ENCODE measurements around the gene TBX4.
"Not testable (repeated sequence)": the region's sequence is repeated elsewhere in the genome, so short reads cannot be mapped to it uniquely, and the experiment has no call there.

TBX4 gene

DNA sequence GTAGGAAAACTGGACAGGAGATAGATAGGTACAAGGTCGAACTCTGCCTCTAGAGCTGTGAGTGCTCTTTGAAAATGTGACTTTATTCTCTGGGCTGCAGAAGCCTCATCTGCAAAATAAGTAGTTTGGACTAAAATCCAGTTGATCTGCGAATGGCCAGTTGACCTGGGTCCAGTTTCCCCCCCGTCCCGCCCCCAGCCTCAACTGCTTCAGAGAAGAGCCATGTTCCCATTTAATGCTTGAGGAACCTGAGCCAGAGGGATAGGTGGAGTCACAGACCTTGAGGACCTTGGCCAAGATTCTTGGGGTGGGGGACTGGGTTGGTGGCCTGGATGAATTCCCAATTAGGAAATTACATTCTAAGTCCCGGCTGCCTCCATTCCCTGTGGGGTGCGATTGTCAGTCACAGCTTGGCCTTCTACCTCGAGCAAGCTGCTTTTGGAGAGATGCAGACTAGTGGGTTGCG, 38.5 kb upstream of the TBX4 start:
- no peak for DNase-seq

DNA sequence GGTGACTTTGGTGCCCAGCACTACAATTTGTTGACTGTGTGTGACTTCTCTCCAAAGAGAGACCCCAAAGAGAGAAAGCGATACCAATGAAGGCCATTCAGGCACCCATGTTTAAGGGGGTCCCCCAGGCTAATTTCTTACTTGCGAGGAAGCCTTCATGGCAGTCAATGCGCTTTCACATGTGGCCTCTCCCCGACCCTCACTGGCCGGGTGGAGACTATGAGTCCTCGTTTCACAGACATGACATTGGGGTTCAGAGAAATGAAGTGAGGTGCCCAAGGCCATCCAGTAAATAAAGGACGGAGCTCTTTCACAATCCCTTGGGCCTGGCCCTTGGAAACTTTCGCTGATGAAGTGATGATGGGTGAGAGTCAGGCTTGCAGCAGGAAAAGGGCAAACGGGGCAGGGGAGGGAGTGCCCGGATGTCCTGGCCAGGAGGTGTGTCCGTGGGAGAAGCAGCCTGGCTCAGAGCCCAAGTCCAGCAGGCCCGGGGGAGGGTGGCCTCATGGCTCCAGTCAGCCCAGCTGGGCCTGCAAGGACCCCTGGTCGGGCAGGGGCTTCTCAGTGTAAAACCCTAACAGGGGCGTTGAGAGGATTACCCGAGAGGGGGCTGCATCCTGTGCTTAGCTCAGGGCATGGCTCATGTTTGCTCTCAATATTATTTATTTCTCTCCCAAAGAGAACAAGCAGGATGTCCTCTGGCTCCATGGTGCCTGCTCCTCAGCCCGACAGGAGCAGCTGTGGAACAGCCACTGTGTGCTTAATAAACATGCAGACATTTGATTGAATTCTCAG, 37.9 kb upstream of the TBX4 start:
- DNase-seq, result no peak

DNA sequence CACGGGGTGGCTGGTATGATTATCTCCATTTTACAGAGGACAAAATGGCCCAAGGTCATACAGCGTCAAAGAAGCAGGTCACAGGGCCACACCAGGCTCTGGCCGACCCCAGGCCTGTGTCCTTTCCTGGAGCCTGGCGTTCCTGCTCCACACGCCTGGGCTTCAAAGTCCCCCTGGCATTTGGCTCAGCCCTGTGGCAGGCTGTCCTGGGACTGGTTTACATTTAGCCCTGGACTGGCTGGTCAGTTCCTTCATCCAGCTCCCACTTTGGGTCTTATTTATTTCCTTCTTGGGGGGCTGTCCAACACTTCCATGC, 37.3 kb upstream of the TBX4 start:
- no peak for DNase-seq

DNA sequence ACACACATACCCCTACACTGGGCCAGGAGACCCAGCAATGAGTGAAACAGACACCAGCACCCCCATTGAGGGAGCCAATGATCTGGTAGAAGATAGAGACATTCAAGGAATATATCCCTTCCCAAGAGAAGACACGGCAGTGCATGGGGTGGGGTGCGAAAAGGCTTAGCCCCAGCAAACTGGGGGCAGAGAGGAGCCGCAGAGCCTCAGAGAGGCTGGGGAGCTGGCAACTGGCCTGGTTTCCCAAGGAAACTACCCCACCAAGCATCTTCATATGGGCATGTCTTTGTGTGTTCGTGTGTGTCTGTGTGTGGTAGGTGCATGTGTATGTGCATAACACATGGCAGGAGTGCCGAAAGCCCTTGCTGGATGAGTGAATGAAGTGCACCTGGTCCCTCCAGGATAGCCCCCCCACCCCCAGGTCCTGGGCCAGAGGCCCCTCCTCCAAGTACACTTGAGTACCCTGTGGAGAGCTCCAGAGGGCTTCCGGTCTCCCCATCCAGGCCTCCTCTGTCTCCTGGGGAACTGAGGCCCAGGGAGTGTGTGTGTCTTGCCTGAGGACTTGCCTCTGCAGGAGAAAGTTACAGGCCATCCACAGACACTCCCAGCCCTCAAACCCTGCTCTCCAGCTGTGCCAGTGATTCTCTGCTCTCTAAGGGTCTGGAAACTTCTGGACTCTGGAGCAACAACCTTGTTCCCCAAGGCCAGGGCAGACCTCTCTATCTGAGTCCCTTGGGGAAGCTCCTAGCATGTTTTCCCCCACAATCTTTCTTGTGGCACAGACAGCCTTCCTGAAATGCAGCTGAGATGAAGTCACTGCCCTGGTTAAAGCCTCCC, 36.6 kb upstream of the TBX4 start:
- DNase-seq, result no peak

DNA sequence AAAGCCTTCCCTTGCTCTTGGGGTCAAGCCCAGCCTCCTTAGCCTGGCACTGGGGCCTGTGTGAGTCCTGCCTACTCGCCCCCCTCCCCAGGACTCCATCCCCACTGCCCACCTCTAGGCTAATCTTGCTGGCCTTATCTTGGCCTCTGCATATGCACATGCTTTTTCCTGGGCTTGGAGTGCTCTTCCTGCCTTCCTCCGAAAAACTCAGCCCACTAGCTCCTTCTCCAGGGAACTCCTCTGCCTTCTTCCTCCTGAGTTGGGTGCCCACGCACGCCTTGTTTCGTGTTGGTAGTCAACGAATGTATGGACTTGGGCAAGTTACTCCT, 36.0 kb upstream of the TBX4 start:
- DNase-seq, result no peak

DNA sequence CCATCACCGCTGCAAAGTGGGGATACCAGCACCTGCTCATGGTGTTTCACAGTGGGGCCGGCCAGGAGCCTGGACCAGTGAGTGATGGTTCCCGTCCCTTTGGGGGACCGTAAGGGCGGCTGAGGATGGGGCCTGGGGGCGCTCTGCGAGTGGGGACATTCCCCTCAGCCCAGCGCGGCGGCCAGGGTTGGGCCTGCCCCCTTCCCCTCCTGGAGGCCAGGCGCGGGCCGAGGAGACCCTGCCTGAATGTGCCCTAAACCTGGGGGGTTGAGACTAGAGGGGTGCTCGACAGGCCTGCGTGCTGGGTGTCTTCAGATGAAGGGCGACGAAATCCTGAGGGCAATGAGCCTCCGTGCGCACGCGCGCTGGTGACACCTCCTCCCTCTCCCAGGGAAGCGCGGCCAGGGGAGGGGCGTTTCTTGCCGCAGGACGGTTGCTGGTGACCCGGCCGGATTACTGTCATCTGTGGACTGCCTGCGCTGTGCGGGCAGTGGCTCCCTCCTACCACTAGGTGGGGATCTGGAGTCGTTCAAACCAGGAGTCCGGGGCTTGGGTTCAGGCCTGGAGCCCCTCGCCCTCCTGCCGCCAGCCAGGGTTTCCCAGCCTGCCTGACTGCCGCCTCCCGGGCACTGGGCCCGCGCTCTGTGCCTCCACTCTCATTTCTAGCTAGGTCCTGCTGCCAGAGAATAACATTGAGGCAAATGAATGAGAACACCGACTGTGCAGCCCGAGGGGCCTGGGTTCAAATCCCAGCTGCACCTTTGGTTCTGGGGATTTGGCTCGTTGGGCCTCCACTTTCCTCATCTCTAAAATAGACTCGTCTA, 35.5 kb upstream of the TBX4 start:
- DNase-seq, result peak; percentile 61

DNA sequence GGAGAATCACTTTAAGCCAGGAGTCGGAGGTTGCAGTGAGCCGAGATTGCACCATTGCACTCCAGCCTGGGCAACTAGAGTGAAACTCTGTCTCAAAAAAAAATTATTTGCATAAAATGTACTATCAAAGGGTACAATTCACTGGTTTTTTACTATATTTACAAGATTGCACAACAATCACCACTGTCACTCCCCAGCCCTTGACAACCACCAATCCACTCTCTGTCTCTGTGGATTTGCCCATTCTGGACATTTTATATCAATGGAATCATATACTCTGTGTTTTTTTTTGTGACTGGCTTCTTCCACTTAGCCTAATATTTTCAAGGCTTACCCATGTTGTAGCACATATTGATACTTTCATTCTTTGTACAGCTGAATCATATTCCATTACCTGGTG, 33.8 kb upstream of the TBX4 start:
- DNase-seq, result no peak

DNA sequence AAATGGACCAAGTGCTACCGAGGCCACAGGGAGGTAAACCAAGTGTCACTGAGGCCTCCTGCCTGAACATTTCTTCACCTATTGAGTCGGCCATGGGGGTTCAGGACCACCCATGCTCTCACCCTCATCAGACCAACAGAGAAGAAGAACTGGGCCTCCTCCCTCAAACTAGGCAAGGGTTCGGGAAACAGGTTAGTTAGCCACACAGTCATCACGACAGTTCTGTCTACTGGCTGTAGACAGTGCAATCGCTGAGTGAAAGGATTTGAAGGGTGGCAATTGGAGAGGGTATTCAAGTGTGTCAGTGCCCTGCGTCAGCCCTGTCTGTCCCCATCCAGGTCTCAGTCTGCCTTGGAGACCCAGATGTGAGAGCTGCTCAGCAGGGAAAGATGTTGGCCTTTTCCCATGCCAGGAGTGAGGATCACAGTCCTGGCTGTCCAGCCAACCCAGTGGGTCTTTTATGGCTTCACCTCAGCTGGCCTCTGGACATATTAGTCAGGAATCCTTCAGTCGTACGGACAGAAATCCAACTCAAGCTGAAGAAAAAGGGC, 32.7 kb upstream of the TBX4 start:
- no peak for DNase-seq

DNA sequence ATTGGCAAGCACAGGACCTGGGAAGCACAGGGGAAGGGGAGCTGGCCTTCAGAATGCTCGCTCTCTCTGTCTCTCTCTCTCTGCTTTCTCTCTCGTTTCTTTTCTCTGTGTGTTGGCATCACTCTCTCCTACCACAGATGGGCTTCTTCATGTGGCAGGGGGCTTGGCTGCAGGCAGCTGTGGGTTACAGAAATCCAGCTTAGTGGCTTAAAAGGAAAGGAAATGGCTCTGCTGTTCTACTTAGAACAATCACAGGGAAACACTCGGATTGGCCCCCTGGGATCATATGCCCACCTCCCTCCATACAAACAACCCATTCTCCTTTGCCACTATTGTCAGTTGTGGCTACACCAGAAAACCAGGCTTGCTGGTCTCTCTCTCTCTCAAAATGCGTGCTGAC, 32.2 kb upstream of the TBX4 start:
- no peak for DNase-seq

DNA sequence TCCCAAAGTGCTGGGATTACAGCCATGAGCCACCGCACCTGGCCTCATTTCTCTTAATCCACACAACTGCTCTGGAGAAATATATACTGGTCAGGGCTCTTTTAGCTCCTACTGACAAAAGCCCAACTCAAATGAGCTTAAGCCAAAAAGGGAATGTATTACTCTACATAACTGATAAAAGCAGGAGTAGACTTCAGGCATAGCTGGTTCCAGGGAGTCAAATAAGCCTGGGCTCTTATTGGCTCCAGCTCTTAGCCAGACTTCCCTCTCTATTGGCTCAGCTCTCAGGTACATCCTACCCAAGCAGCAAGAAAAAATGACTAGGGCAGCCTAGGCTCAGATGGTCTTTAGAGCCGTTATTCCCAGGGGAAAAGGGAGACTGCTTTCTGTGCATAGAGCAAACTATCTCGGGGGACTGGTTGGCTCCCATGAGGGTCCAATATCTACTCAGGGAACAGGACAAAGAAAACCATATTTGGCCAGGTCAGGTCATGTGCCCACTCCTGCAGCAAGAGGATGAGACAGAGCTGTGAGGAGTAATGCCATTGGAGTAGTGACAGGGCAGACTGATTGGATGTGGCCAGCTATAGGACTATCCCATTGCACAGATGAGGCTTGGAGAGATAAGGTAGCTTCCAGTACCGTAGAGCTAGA, 31.4 kb upstream of the TBX4 start:
- no peak for DNase-seq

DNA sequence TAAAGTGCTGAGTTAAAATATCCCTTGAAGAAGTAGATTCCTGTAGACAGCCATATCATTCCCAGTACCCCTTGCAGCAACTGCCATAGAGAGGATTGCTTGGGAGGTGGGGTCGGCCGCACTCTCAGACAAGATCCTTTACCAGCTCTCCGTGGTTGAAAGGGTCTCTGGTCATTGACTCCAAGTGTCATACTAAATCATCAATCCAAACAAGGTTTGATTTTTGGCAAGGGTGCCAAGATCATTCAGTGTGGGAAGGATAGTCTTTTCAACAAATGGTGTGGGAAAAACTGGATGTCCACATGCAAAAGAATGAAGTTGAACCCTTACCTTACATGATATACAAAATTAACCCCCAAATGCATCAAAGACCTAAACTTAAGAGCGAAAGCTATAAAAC, 30.8 kb upstream of the TBX4 start:
- no peak for DNase-seq

DNA sequence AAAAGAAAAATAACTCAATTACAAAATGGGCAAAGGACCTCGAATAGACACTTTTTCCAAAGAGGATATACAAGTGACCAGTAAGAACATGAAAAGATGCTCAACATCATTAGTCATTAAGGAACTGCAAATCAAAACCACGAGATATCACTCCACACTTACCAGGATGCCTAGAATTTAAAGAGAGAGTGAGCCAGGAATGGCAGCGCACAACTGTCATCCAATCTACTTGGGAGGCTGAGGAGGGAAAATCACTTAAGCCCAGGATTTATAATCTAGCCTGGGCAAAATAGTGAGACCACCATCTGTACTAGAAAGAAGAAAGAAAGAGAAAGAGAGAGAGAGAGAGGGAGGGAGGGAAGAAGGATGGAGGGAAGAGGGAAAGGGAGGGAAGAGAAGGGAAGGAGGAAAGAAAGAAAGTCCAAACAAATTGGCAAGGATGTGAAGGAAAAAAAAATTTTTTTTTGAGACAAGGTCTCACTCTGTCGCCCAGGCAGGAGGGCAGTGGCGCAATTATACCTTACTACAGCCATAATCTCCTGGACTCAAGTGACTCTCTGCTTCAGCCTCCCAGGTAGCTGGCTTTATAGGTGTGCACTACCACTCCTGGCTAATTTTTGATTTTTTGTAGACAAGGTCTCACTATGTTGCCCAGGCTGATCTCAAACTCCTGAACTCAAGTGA, 30.0 kb upstream of the TBX4 start:
- DNase-seq, result no peak

DNA sequence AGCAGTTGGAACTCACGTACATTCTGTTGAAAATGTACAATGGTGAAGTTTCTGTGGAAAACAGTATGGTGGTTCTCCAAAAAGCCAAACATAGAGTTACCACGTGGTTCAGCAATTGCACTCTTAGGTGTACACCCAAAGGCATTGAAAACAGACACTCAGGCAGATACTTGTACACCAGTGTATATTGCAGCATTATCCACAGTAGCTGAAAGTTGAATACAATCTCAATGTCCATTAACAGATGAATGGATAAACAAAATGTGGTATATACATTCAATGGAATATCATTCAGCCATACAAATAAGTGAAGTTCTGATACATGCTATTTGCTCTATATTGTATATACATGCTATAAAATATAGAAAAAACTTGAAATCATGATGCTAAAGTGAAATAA, 29.4 kb upstream of the TBX4 start:
- DNase-seq, result no peak

DNA sequence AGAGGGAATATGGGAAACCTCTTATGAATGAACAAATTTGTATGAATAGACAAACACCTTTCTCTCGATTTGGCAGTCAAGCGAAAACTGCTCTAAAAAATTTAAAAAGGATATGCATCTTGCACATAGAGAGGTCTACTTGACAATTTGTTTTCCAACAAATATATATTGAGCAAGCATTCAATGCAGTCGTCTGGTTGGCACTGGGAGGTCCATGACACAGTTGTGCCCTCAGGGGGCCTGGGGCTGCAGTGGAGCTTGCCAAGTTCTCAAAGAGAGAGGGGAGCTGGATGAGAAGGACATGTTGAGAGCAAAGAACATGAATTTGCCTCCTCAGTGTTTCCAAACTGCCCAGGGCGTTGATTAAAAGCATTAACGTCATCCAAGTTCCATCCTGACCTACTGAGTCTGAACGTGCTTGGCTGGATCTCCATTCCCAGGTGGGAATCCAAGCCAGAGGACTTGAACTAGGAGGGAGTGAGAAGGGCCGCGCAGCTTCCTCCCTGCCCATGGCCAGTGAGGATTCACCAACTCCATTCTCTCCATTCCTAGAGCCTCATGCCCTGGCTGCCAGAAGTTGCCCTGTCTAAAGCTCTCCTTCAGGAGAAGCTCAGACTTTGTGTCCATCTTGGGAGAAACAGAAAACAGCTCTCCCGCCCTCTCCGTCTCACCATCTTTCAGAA, 28.1 kb upstream of the TBX4 start:
- DNase-seq, result no peak

DNA sequence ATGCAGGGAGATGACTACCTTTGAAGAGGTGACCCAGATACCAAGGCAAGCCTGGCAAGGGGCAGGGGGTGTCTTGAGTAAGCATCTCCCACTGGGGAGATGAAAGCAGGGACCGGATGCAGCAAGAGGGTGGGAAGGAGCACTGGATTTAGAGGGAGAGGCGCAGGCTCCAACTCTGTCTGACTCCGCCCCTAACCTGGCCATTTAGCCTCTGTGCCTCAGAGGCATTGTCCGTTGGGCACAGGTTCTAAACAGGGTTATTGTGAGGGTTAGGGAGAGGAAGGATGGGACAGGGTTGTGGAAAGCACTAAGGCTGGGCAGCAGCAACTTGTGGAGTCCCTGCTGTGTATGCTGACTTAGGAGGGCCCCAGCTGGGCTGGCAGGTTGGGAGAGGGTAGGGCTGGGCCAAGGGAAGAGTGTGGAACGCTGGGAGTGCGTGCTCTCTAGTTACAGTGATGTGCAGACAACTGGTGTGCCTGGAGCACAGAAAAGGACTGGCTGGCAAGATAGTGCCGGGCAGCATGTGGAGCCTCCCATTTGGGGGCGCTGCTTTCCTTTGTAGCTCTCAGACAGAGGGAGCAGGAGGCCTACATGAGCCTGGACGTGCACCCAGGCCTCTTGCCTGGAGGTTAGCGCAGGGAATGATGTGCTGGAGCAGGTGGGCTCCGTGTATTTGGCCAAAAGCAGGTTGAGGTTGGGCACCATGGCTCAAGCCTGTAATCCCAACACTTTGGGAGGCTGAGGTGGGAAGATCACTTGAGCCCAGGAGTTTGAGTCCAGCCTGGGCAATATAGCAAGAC, 26.3 kb upstream of the TBX4 start:
- no peak for DNase-seq

DNA sequence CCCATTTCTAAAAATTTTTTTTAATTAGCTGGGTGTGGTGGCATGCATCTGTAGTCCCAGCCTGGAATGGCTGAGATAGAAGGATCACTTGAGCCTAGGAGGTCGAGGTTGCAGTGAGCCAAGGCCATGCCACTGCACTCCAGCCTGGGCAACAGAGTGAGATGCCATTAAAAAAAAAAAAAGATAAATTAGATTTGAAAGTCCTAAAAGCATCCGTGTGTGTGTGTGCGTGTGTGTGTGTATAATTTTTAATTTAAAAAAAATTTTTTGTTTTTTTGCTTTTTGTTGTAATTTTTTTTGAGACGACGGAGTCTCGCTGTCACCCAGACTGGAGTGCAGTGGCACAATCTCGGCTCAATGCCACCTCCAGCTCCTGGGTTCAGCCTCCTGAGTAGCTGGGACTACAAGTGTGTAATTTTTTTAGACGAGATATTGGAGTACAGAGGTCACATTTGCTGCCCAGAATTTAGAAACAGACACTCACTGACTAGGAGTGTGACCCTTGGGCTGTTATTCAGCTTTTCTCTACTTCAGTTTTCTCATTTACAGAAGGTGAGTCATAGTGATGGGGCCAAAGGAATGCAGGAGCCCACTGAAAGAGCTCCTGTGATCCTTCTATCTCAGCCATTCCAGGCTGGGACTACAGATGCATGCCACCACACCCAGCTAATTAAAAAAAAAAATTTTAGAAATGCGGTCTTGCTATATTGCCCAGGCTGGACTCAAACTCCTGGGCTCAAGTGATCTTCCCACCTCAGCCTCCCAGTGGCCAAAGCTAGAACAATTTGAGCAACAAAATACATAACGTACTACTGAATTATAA, 25.5 kb upstream of the TBX4 start:
- no peak for DNase-seq

DNA sequence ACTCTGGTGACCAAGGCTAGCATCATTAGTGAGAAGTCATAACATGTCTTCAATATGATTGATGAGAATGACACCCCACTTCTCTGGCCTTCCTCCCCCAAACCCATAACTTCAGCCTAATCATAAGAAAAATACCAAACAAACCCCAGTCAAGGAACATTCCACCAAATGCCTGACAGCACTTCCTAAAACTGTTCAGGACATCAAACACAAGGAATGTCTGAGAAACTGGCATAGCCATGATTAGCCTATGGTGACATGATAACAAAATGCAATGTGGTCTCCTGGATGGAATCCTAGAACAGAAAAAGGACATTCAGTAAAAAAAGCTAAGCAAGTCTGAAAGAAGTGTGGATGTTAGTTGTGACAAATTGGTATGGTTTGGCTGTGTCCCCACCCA, 24.7 kb upstream of the TBX4 start:
- DNase-seq, result no peak

DNA sequence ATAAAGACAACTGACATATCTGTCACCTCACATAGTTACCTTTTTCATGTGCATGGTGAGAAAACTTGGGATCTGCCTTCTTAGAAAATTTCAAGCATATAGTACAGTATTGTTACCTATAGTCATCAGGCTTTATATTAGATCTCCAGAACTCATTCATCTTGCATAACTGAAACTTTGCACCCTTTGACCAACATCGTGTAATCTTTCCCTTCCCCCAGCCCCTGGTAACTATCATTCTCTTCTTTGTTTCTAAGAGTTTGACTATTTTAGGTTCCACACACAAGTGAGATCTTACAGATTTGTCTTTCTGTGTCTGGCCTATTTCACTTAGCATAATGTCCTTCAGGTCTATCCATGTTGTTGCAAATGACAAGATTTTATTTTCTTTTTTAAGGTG, 22.9 kb upstream of the TBX4 start:
- no peak for DNase-seq

DNA sequence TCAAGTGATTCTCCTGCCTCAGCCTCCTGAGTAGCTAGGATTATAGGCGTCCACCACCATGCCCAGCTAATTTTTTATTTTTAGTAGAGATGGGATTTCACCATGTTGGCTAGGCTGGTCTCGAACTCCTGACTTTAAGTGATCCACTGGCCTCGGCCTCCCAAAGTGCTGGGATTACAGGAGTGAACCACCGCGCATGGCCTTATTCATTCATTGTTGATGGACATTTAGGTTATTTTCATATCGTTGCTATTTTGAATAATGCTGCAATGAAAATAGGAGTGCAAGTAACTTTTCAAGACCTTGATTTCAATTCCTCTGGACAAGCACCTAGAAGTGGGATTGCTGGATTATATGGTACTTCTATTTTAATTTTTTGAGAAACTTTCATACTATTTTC, 22.4 kb upstream of the TBX4 start:
- DNase-seq, result not testable (repeated sequence)

Measured in activated CD8-positive, alpha-beta memory T cell treated with anti-CD3 and anti-CD28 coated beads, Interleukin-2, amount 50 U/mL, for 4 hours (primary cell).